Neural cell (in vitro differentiated cells): ENCODE measurements around the gene KPTN. TPM values are rescaled to one million over a fixed set of nuclear protein-coding genes. Genes with fewer than 3 reads are reported as not detected.

Experiments
- H2AFZ ChIP-seq: fragments of 200-600, 300-800 bp; sonication (generic), shearing (Covaris generic); 2 replicates; pipeline ENCODE4 v1.6.0; 2014; ENCODE audit warnings: low read depth, mild to moderate bottlenecking, antibody characterized with exemption, low read length, moderate library complexity
- H3F3A ChIP-seq: fragments of 200-600 bp; shearing (Covaris generic); 2 replicates; pipeline ENCODE4 v1.6.1; 2016; ENCODE audit warnings: mild to moderate bottlenecking, moderate library complexity, mixed read lengths, antibody characterized with exemption, low read length; ENCODE audit not compliant: insufficient read depth, poor library complexity, severe bottlenecking
- H3K27ac ChIP-seq: fragments of 200-600, 300-800 bp; sonication (generic), shearing (Covaris generic); 2 replicates; pipeline ENCODE4 v1.5.1; 2014; ENCODE audit warnings: mild to moderate bottlenecking, low read length, moderate library complexity
- H3K27me3 ChIP-seq: fragments of 300-800, 200-600 bp; sonication (generic), shearing (Covaris generic); 2 replicates; pipeline ENCODE4 v1.6.0; 2014; ENCODE audit warnings: mild to moderate bottlenecking, low read depth, low read length, moderate library complexity; ENCODE audit not compliant: insufficient read depth
- H3K36me3 ChIP-seq: fragments of 300-800, 200-600 bp; sonication (generic), shearing (Covaris generic); 2 replicates; pipeline ENCODE4 v1.5.1; 2014; ENCODE audit warnings: mild to moderate bottlenecking, antibody characterized with exemption, low read length, moderate library complexity; ENCODE audit not compliant: insufficient read depth
- H3K4me2 ChIP-seq: fragments of 300-800, 200-600 bp; sonication (generic), shearing (Covaris generic); 2 replicates; pipeline ENCODE4 v1.6.0; 2014; ENCODE audit warnings: mild to moderate bottlenecking, low read length
- H3K4me3 ChIP-seq: fragments of 300-800, 200-600 bp; sonication (generic), shearing (Covaris generic); 2 replicates; pipeline ENCODE4 v1.5.1; 2014; ENCODE audit warnings: mild to moderate bottlenecking, low read length, moderate library complexity
- H3K79me2 ChIP-seq: fragments of 200-600 bp; shearing (Covaris generic); replicated peaks from 2 replicates; pipeline ENCODE4 v1.6.0; 2014; ENCODE audit warnings: mild to moderate bottlenecking, low read length, moderate library complexity; ENCODE audit not compliant: insufficient read depth
- H3K9ac ChIP-seq: fragments of 300-800, 200-600 bp; sonication (generic), shearing (Covaris generic); 2 replicates; pipeline ENCODE4 v1.6.1; 2016; ENCODE audit warnings: mild to moderate bottlenecking, low read length, mixed read lengths
- H3K9me2 ChIP-seq: fragments of 200-600 bp; shearing (Covaris generic); 2 replicates; pipeline ENCODE4 v1.6.1; 2016; ENCODE audit warnings: mild to moderate bottlenecking, low read length, mixed read lengths; ENCODE audit not compliant: insufficient read depth
- H3K9me3 ChIP-seq: fragments of 200-600, 300-800 bp; sonication (generic), shearing (Covaris generic); 2 replicates; pipeline ENCODE4 v1.6.1; 2016; ENCODE audit warnings: mild to moderate bottlenecking, mixed run types, low read length, moderate library complexity, mixed read lengths
- H4K20me1 ChIP-seq: fragments of 200-600 bp; shearing (Covaris generic); 2 replicates; pipeline ENCODE4 v1.6.1; 2016; ENCODE audit warnings: mild to moderate bottlenecking, mixed run types; ENCODE audit not compliant: insufficient read depth
- EP300 ChIP-seq: fragments of 450-650 bp; conservative IDR thresholded peaks from 2 replicates; pipeline ENCODE4 v1.6.1; 2014; ENCODE audit warnings: antibody characterized with exemption, mild to moderate bottlenecking, moderate library complexity; ENCODE audit not compliant: poor library complexity, severe bottlenecking
- EZH2 ChIP-seq: fragments of 200-600, 300-800 bp; shearing (Covaris generic), sonication (generic); IDR thresholded peaks from 2 replicates; pipeline ENCODE4 v1.6.1; 2014; ENCODE audit warnings: antibody characterized with exemption, low read length, borderline replicate concordance, mild to moderate bottlenecking; ENCODE audit not compliant: insufficient read depth, poor library complexity, severe bottlenecking
- MXI1 ChIP-seq: fragments of 450-650 bp; conservative IDR thresholded peaks from 2 replicates; pipeline ENCODE4 v1.6.1; 2014; ENCODE audit warnings: antibody characterized with exemption, mild to moderate bottlenecking; ENCODE audit not compliant: poor library complexity, severe bottlenecking
- POLR2AphosphoS5 ChIP-seq: IDR thresholded peaks from 2 replicates; pipeline ENCODE4 v1.6.1; 2012
- RAD21 ChIP-seq: fragments of 450-650 bp; conservative IDR thresholded peaks from 2 replicates; pipeline ENCODE4 v1.6.1; 2014; ENCODE audit warnings: antibody characterized with exemption, mild to moderate bottlenecking, moderate library complexity
- REST ChIP-seq: IDR thresholded peaks from 2 replicates; pipeline ENCODE4 v1.6.1; 2012; ENCODE audit warnings: borderline replicate concordance
- SMC3 ChIP-seq: fragments of 450-650 bp; conservative IDR thresholded peaks from 2 replicates; pipeline ENCODE4 v1.6.1; 2014; ENCODE audit warnings: antibody characterized with exemption, mild to moderate bottlenecking, moderate library complexity; ENCODE audit not compliant: poor library complexity
- TAF1 ChIP-seq: IDR thresholded peaks from 2 replicates; pipeline ENCODE4 v1.6.1; 2012; ENCODE audit warnings: low read depth
- polyA plus RNA-seq: library from polyadenylated mRNA; depleted of rRNA; stranded (reverse); fragments of >200 nt; gene quantifications from 2 replicates; pipeline ENCODE4 v1.2.3, GENCODE V29; 2014
- TF ChIP-seq, protein P1 (sequence below): fragments of 450-650 bp; IDR thresholded peaks from 2 replicates; pipeline ENCODE4 v1.5.1; 2014; ENCODE audit warnings: antibody characterized with exemption, mild to moderate bottlenecking, moderate library complexity; ENCODE audit not compliant: poor library complexity, severe bottlenecking

The KPTN gene
- polyA plus RNA-seq, 1 donor from 2014 or later: 23.8 TPM

GRCh38 chr19:47518854-47519253 is 34.8 kb upstream of the KPTN start:
- Histone ChIP-seq H2AFZ (no peak overlapping the region), H3K9me2 (no peaks in the 10 kb centered on the region), H3K4me2 (no peak overlapping the region), H3K9ac (no peak overlapping the region), H4K20me1 (no peaks in the 10 kb centered on the region), H3K4me3 (no peak overlapping the region), H3K36me3 (no peaks in the 10 kb centered on the region), H3K9me3 (no peaks in the 10 kb centered on the region), H3K27me3 (no peaks in the 10 kb centered on the region), H3K27ac (no peak overlapping the region), H3F3A (no peaks in the 10 kb centered on the region), H3K79me2 (peaks cover 8% of the 10 kb centered on the region)
- TF ChIP-seq, protein P1, sequence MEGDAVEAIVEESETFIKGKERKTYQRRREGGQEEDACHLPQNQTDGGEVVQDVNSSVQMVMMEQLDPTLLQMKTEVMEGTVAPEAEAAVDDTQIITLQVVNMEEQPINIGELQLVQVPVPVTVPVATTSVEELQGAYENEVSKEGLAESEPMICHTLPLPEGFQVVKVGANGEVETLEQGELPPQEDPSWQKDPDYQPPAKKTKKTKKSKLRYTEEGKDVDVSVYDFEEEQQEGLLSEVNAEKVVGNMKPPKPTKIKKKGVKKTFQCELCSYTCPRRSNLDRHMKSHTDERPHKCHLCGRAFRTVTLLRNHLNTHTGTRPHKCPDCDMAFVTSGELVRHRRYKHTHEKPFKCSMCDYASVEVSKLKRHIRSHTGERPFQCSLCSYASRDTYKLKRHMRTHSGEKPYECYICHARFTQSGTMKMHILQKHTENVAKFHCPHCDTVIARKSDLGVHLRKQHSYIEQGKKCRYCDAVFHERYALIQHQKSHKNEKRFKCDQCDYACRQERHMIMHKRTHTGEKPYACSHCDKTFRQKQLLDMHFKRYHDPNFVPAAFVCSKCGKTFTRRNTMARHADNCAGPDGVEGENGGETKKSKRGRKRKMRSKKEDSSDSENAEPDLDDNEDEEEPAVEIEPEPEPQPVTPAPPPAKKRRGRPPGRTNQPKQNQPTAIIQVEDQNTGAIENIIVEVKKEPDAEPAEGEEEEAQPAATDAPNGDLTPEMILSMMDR: no peak
- no peak for TF ChIP-seq SMC3
- TF ChIP-seq EP300: no peak

DNA sequence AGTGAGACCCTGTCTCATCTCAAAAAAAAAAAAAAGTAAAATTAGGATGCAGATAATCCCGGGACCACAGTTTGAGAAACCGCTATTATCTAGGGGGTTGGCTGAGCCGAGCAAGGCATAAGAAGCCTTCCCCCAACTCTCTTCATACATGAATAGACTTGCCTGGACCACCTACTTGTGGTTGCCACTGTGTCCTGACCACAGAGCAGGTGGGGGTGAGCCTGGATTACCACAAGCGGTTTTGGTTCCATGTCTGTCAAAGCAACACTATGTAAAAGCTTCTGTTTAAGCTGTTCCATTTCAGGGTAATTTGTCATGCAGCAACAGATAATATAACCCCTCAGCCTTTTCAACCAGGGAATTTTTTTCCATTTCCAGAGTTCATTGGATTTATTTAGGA is 34.1 kb upstream of the KPTN start:
- no peak overlapping the region for H3K4me2 ChIP-seq
- no peak overlapping the region for H2AFZ ChIP-seq
- H3K36me3 ChIP-seq: no peaks in the 10 kb centered on the region
- H3K9me2 ChIP-seq: no peaks in the 10 kb centered on the region
- no peaks in the 10 kb centered on the region for H3K27me3 ChIP-seq
- no peak for TF ChIP-seq TAF1
- TF ChIP-seq MXI1: no peak
- TF ChIP-seq POLR2AphosphoS5: no peak
- no peak for TF ChIP-seq REST
- no peak for TF ChIP-seq RAD21
- TF ChIP-seq EZH2: no peak
- no peak for TF ChIP-seq SMC3
- TF ChIP-seq, protein P1: no peak
- no peak for TF ChIP-seq EP300
- H3K79me2 ChIP-seq: peaks cover 15% of the 10 kb centered on the region
- H3K27ac ChIP-seq: no peak overlapping the region
- no peak overlapping the region for H3K9ac ChIP-seq
- H3K9me3 ChIP-seq: no peaks in the 10 kb centered on the region
- H3K4me3 ChIP-seq: no peak overlapping the region
- H3F3A ChIP-seq: no peaks in the 10 kb centered on the region
- H4K20me1 ChIP-seq: no peaks in the 10 kb centered on the region
